Fibroblast of pulmonary artery (primary cell): ENCODE data around the gene HOXD13.

Experiments
- DNase-seq: peaks from one replicate; pipeline ENCODE4 v3.0.0-alpha.2; 2010; ENCODE audit warnings: low read depth
- H3K4me3 ChIP-seq: replicated peaks from 2 replicates; pipeline ENCODE4 v1.5.1; 2011; ENCODE audit warnings: low read depth, mild to moderate bottlenecking, control low read depth, low read length, moderate library complexity
- TF ChIP-seq, protein P1 (sequence below): IDR thresholded peaks from 2 replicates; pipeline ENCODE4 v1.5.1; 2011; ENCODE audit warnings: mild to moderate bottlenecking, control low read depth, low read length, inconsistent platforms; ENCODE audit errors: missing control alignments

Gene HOXD13

DNA sequence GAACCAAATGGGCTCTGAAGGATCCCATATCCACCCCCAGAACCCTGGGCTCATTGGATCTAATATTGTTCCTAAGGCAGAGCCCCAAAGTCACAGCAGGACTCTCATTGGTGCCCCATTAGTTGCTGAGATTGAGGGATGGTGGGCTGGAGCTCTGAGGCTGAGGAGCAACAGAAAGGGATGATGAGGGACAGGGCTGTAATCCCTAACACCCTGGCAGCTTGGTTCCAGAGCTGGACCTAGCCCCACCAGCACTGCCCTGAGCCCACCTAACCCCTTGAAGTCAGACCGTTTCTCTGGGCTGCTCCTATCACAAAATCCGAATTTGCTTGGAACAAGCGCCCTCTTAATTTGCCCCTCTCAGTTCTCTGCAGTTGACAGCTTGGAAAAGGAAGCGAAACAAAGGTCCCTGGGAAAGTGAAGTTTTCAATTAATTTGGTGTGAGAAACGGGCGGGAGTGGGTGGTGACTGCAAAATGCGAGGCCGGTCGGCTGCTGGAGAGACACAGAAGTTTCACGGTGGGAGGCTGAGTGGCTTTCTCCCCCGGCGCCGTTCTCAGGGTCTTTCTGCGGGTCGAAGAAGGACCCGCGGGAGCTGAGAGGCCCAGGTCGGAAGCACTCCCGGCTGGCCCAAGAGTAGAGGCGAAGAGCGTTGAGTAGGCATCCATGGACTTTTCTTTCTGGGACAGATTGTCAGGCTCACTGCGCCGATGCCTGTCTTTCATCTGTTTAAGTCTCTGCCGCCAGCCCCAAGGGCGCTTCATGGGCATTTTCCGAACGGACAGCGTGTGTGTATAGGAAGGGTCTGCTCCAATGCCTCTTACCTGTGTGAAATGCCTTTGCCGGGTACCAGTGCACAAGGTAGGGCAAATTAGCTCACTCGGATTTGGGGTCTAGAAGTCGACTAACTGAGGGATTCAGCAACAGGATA lies 927 bp upstream of the HOXD13 start:
- TF ChIP-seq, protein P1, sequence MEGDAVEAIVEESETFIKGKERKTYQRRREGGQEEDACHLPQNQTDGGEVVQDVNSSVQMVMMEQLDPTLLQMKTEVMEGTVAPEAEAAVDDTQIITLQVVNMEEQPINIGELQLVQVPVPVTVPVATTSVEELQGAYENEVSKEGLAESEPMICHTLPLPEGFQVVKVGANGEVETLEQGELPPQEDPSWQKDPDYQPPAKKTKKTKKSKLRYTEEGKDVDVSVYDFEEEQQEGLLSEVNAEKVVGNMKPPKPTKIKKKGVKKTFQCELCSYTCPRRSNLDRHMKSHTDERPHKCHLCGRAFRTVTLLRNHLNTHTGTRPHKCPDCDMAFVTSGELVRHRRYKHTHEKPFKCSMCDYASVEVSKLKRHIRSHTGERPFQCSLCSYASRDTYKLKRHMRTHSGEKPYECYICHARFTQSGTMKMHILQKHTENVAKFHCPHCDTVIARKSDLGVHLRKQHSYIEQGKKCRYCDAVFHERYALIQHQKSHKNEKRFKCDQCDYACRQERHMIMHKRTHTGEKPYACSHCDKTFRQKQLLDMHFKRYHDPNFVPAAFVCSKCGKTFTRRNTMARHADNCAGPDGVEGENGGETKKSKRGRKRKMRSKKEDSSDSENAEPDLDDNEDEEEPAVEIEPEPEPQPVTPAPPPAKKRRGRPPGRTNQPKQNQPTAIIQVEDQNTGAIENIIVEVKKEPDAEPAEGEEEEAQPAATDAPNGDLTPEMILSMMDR: no peak
- no peak for DNase-seq
- H3K4me3 ChIP-seq: no peak overlapping the region

GRCh38 chr2:176093145-176093897 lies 800 bp downstream of the HOXD13 start:
- TF ChIP-seq, protein P1: no peak
- H3K4me3 ChIP-seq: no peak overlapping the region
- DNase-seq: no peak

DNA sequence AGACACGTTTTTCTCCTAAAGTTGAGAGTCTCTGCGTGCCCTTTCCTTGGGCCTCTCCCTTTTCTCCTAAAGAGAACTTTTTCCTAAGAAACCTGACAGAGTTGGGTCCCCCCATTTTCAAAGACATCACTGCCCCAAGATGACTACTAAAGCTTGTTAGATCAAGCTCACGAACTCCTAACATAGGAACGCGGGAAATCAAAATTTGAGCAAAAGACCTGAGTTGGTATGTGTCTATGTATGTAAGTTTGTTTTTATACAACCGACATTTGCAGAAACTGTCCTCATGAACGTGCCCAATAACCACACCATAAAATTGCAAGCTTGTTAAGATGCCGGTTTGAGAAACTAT lies 1.4 kb downstream of the HOXD13 start:
- TF ChIP-seq, protein P1: no peak
- H3K4me3 ChIP-seq: no peak overlapping the region
- DNase-seq: no peak

GRCh38 chr2:176094349-176094748 lies 1.8 kb downstream of the HOXD13 start:
- DNase-seq: no peak
- TF ChIP-seq, protein P1: no peak
- no peak overlapping the region for H3K4me3 ChIP-seq

GRCh38 chr2:176095421-176095820 lies 2.9 kb downstream of the HOXD13 start:
- TF ChIP-seq, protein P1: no peak
- DNase-seq: no peak
- H3K4me3 ChIP-seq: no peak overlapping the region

DNA sequence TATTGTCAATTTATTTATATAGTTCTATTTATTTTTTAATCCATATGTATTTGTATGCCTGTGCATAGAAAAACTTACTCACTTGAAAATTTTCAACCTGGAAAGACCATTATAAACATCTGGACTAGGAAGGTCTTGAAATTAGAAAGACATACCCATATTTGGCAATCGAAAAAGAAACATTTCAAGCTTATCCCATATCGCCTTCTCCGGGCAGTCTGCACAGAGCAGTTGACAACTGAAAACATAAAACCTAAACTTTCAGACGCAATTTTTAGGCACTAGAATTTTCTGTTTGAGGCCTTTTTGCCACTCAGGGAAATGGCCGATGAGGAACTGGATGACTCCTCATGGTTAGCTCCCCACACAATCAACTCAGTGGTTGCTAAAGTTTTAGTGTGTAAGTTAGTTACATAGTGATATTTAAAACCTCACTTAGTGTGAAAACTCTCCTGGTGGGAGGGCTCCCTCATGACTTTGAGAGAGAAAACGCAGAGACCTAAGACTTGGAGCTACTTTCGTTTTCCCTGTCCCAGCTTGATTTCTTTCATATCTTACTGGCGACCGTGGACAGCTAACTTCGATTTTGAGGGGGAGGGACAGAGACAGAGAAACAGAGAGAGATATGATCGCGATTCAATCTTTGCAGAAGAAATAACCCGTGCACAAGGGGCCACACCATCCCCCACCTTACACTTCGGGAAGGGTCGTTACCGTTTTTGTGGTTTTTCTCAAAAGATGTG lies 3.9 kb downstream of the HOXD13 start:
- DNase-seq: no peak
- TF ChIP-seq, protein P1: no peak
- H3K4me3 ChIP-seq: peak overlapping the region; percentile 34
